Osteocyte (in vitro differentiated cells): ENCODE data around the gene GPSM1. TPM values are rescaled to one million over a fixed set of nuclear protein-coding genes. Genes with fewer than 3 reads are reported as not detected.

ENCODE experiments used
- DNase-seq: peaks from one replicate; pipeline ENCODE4 v3.0.0; 2021; ENCODE audit warnings: mixed read lengths; ENCODE audit not compliant: unreplicated experiment; ENCODE audit errors: extremely low spot score
- H3K27ac Mint-ChIP-seq: one replicate; pipeline ENCODE4 v1.8.0; 2021; ENCODE audit warnings: mild to moderate bottlenecking, mixed read lengths; ENCODE audit not compliant: unreplicated experiment
- H3K27me3 Mint-ChIP-seq: one replicate; pipeline ENCODE4 v1.8.0; 2021; ENCODE audit warnings: mixed read lengths; ENCODE audit not compliant: unreplicated experiment
- H3K36me3 Mint-ChIP-seq: one replicate; pipeline ENCODE4 v1.8.0; 2021; ENCODE audit warnings: mixed read lengths; ENCODE audit not compliant: unreplicated experiment
- H3K4me1 Mint-ChIP-seq: one replicate; pipeline ENCODE4 v1.8.0; 2021; ENCODE audit warnings: mixed read lengths; ENCODE audit not compliant: unreplicated experiment
- H3K4me3 Mint-ChIP-seq: one replicate; pipeline ENCODE4 v1.8.0; 2021; ENCODE audit warnings: mild to moderate bottlenecking, moderate library complexity, mixed read lengths; ENCODE audit not compliant: unreplicated experiment
- H3K9me3 Mint-ChIP-seq: one replicate; pipeline ENCODE4 v1.8.0; 2021; ENCODE audit warnings: mixed read lengths; ENCODE audit not compliant: unreplicated experiment
- total RNA-seq: library from RNA; stranded (reverse); gene quantifications from 2 replicates; pipeline ENCODE4 v1.2.1, GENCODE V29; 2021
- TF ChIP-seq, protein P1 (sequence below): fragments of 200-600 bp; sonication (generic); IDR thresholded peaks from 2 replicates; pipeline ENCODE4 v1.5.0; 2021; ENCODE audit warnings: antibody characterized with exemption, mild to moderate bottlenecking, moderate library complexity

GPSM1 gene
- total RNA-seq, 1 donor from 2014 or later = 37.1 TPM

DNA sequence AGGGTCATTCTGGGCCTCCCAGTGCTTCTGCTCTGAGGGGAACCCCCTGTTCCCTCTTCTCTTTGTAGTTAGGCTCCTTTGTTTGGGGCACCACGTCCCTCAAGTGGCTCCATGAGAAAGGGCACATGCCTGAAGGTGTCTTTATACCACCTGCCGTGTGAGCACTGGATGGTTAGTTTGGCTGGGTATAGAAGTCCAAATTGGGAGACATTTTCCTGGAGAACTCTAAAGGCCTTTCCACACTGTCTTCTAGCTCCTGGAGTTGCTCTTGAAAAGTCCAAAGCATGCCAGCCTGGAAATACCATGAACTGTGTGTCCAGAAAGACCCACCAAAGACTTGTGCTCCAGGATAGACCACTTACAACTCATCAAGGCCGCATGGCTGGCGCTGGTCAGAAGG is 12.4 kb upstream of the GPSM1 start:
- TF ChIP-seq, protein P1, sequence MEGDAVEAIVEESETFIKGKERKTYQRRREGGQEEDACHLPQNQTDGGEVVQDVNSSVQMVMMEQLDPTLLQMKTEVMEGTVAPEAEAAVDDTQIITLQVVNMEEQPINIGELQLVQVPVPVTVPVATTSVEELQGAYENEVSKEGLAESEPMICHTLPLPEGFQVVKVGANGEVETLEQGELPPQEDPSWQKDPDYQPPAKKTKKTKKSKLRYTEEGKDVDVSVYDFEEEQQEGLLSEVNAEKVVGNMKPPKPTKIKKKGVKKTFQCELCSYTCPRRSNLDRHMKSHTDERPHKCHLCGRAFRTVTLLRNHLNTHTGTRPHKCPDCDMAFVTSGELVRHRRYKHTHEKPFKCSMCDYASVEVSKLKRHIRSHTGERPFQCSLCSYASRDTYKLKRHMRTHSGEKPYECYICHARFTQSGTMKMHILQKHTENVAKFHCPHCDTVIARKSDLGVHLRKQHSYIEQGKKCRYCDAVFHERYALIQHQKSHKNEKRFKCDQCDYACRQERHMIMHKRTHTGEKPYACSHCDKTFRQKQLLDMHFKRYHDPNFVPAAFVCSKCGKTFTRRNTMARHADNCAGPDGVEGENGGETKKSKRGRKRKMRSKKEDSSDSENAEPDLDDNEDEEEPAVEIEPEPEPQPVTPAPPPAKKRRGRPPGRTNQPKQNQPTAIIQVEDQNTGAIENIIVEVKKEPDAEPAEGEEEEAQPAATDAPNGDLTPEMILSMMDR = no peak
- no peak overlapping the region for H3K4me3 Mint-ChIP-seq
- peaks cover 11% of the 10 kb centered on the region for H3K9me3 Mint-ChIP-seq
- no peaks in the 10 kb centered on the region for H3K27me3 Mint-ChIP-seq
- DNase-seq = no peak
- H3K4me1 Mint-ChIP-seq = no peaks in the 10 kb centered on the region
- no peak overlapping the region for H3K27ac Mint-ChIP-seq
- peaks cover 2% of the 10 kb centered on the region for H3K36me3 Mint-ChIP-seq

DNA sequence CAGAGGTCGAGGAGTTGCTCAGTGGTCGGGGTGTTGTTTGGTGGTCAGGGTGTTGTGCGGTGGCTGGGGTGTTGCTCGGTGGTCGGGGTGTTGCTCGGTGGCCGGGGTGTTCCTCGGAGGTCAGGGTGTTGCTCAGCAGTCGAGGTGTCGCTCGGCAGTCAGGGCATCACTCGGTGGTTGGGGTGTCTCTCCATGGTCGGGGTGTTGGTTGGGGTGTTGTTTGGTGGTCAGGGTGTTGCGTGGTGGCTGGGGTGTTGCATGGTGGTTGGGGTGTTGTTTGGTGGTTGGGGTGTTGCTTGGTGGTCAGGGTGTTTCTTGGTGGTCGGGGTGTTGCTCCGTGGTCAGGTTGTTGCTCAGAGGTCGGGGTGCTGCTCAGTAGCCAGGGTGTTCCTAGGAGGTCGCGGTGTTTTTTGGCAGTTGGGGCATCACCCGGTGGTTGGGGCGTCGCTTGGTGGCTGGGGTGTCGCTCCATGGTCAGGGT is 11.0 kb upstream of the GPSM1 start:
- no peak overlapping the region for H3K27ac Mint-ChIP-seq
- peaks cover 3% of the 10 kb centered on the region for H3K27me3 Mint-ChIP-seq
- H3K4me1 Mint-ChIP-seq = no peaks in the 10 kb centered on the region
- peaks cover 11% of the 10 kb centered on the region for H3K9me3 Mint-ChIP-seq
- TF ChIP-seq, protein P1 = no peak
- DNase-seq = no peak
- peaks cover 2% of the 10 kb centered on the region for H3K36me3 Mint-ChIP-seq
- no peak overlapping the region for H3K4me3 Mint-ChIP-seq

DNA sequence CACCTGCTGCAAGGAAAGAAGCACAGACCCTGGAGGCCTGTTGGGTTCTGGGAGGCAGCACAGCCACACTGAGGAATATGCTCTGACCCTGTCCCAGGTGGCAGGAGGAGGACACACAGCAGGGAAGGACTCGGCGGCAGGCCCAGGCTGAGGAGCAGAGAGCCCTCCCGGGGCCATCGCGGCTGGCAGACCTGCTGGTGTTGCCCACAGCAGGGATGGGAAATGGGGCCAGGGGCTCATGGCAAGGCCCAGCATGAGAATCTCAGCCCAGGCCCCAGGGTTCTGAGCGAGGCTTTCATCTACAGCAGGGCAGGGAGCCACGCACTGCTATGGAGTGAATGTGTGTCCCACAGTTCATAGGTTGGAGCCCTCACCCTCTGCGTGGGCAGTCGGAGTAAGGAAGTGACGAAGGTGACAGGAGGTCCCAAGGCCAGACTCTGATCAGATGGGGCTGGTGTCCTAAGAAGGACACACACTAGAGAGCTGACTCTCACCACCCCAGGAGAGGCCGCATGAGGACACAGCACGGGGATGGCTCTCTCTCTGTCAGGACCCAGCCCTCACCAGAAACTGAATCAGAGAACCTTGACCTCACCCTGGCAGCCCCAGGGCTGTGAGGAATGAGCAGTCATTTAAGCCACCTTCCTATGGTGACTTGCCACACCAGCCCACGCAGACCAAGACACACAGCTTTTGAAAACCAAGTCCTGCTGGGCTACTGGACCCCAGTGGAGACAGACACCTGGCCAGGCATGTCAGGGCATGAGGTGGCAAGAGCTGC is 10.3 kb upstream of the GPSM1 start:
- H3K27ac Mint-ChIP-seq = no peak overlapping the region
- TF ChIP-seq, protein P1 = no peak
- no peak for DNase-seq
- no peaks in the 10 kb centered on the region for H3K4me1 Mint-ChIP-seq
- no peak overlapping the region for H3K4me3 Mint-ChIP-seq
- H3K36me3 Mint-ChIP-seq = peaks cover 2% of the 10 kb centered on the region
- H3K27me3 Mint-ChIP-seq = peaks cover 5% of the 10 kb centered on the region
- peaks cover 11% of the 10 kb centered on the region for H3K9me3 Mint-ChIP-seq

DNA sequence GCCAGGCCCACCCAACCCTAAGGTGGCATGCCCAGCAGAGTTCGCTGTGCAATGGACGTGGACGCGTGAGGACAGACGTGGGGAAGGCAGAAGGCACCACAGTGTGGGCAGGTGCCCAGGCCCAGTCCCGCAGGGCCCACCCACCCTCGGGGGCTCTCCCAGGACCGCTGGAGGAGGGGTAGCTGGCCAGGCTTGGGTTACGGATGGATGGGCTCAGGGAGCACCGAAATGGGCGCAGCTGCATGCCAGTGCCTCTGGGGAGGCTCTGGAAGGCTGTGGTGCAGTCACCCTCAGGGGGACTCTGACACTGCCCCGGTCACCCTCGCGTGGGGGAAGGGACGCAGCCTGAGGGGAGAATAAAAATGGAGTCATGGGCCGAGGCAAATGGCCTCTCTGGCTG is 9.6 kb upstream of the GPSM1 start:
- H3K36me3 Mint-ChIP-seq = peaks cover 2% of the 10 kb centered on the region
- no peak for DNase-seq
- peaks cover 10% of the 10 kb centered on the region for H3K27me3 Mint-ChIP-seq
- no peak overlapping the region for H3K27ac Mint-ChIP-seq
- H3K9me3 Mint-ChIP-seq = peaks cover 11% of the 10 kb centered on the region
- H3K4me1 Mint-ChIP-seq = no peaks in the 10 kb centered on the region
- TF ChIP-seq, protein P1 = no peak
- H3K4me3 Mint-ChIP-seq = no peak overlapping the region

DNA sequence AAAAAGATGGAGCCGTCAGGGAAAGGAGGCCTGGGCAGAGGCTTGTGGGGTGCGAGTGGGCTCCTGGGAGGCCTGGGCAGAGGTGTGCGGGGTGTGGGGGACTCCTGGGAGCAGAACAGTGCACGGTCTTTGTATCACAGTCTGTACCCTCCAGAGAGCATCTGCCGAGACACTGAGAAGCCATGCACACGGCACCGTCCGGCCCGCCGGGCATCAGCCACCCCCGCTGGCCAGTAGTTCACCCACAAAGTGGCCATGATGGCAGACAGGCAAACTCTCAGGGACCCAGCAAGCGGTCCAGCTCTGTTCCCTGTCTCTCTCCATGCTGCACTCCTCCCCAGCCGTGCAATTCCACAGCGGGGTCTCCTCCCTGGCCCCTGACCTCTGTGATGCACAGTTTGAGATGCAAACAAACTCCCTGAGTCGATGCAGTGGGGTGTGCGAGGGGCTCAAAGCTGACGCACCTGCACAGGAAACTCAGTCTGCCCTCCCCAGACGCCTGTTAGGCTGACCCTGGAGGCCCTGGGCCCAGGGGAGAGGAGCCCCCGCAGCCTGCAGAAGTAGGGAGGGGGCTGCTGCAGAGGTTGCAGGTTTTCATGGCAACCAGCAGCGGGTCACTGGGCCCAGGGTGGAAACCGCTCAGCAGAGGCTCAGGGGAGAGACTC is 9.1 kb upstream of the GPSM1 start:
- TF ChIP-seq, protein P1 = no peak

More for the DNA sequence above, 9.1 kb upstream of the GPSM1 start:
- H3K27me3 Mint-ChIP-seq = peaks cover 14% of the 10 kb centered on the region
- peaks cover 11% of the 10 kb centered on the region for H3K9me3 Mint-ChIP-seq
- no peak for DNase-seq
- peaks cover 2% of the 10 kb centered on the region for H3K36me3 Mint-ChIP-seq
- no peak overlapping the region for H3K27ac Mint-ChIP-seq
- no peaks in the 10 kb centered on the region for H3K4me1 Mint-ChIP-seq
- no peak overlapping the region for H3K4me3 Mint-ChIP-seq
